Type B pancreatic cell (in vitro differentiated cells): ENCODE data around the gene SLC5A7. TPM values are rescaled to one million over a fixed set of nuclear protein-coding genes. Genes with fewer than 3 reads are reported as not detected.

Experiments
- DNase-seq: peaks from one replicate; pipeline ENCODE4 v3.0.0; 2021; ENCODE audit warnings: mixed read lengths; ENCODE audit not compliant: unreplicated experiment; ENCODE audit errors: extremely low spot score
- H3K27ac Mint-ChIP-seq: 2 replicates; pipeline ENCODE4 v1.8.0; 2021; ENCODE audit warnings: mild to moderate bottlenecking, mixed read lengths
- H3K27me3 Mint-ChIP-seq: 2 replicates; pipeline ENCODE4 v1.8.0; 2021; ENCODE audit warnings: mixed read lengths
- H3K36me3 Mint-ChIP-seq: 2 replicates; pipeline ENCODE4 v1.8.0; 2021; ENCODE audit warnings: mixed read lengths
- H3K4me1 Mint-ChIP-seq: one replicate; pipeline ENCODE4 v1.8.0; 2021; ENCODE audit warnings: mixed read lengths; ENCODE audit not compliant: unreplicated experiment
- H3K4me3 Mint-ChIP-seq: 2 replicates; pipeline ENCODE4 v1.8.0; 2021; ENCODE audit warnings: mild to moderate bottlenecking, mixed read lengths
- H3K9me3 Mint-ChIP-seq: 2 replicates; pipeline ENCODE4 v1.8.0; 2021; ENCODE audit warnings: mixed read lengths
- CTCF ChIP-seq: fragments of 200-600 bp; sonication (generic); conservative IDR thresholded peaks from 2 replicates; pipeline ENCODE4 v1.5.0; 2021; ENCODE audit warnings: antibody characterized with exemption, mild to moderate bottlenecking
- long read RNA-seq: library from polyadenylated mRNA; unstranded; transcript quantifications from one replicate; pipeline ENCODE4 v2.0.0, GENCODE V29; 2020
- total RNA-seq: library from RNA; stranded (reverse); gene quantifications from 2 replicates; pipeline ENCODE4 v1.2.1, GENCODE V29; 2021; ENCODE audit warnings: low replicate concordance

The SLC5A7 gene
- 0.36 and 2.2 TPM in 2 replicates for total RNA-seq
- long read RNA-seq, partial matches to known transcripts = 0 of 1 reads
- long read RNA-seq, other reads (novel, unspliced or antisense) = 1 of 1 reads

GRCh38 chr2:107986278-107987217 is at the start of gene SLC5A7:
SLC5A7 (plus strand) TSS chr2:107986524; CDS start chr2:107988156, 1,632 bp downstream.
- Mint-ChIP-seq H3K27ac (no peak within 1 kb of the TSS), H3K36me3 (no peaks in the 10 kb centered on the region), H3K27me3 (peaks cover 79% of the 10 kb centered on the region), H3K4me1 (no peaks in the 10 kb centered on the region), H3K4me3 (peak within 1 kb of the TSS; percentile 82), H3K9me3 (no peaks in the 10 kb centered on the region)
- TF ChIP-seq CTCF = no peak
- no peak for DNase-seq

- no peak overlapping the region for H3K4me3 Mint-ChIP-seq
- H3K4me1 Mint-ChIP-seq = no peaks in the 10 kb centered on the region
- no peaks in the 10 kb centered on the region for H3K9me3 Mint-ChIP-seq
- H3K27ac Mint-ChIP-seq = no peak overlapping the region
- no peak for DNase-seq
- H3K36me3 Mint-ChIP-seq = no peaks in the 10 kb centered on the region
- no peaks in the 10 kb centered on the region for H3K27me3 Mint-ChIP-seq
- TF ChIP-seq CTCF = no peak
Observed at GRCh38 chr2:107961395-107961794, 24.9 kb upstream of the SLC5A7 start.

DNA sequence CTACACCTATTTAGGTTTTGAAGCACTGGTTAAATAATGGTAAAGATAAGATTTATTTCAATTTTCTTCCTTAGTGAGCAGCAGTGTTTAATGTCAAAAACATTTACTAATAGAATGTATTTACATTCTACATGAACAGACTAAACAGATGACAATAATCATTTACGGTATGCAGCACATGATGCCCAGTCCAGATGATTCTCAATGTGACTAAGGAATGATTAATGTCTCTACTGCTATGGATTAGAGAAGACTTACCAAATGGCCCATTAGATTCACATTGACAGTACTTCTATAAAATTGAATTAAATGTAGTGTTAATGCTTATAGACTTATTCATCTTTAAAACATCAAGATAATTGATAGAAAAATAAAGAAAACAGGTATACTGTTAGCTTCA is 22.1 kb upstream of the SLC5A7 start:
- no peak for DNase-seq
- Mint-ChIP-seq H3K36me3 (no peaks in the 10 kb centered on the region), H3K27me3 (no peaks in the 10 kb centered on the region), H3K27ac (no peak overlapping the region), H3K4me3 (no peak overlapping the region), H3K9me3 (no peaks in the 10 kb centered on the region), H3K4me1 (no peaks in the 10 kb centered on the region)
- TF ChIP-seq CTCF = no peak

GRCh38 chr2:107984707-107985106 is 1.6 kb upstream of the SLC5A7 start:
- Mint-ChIP-seq H3K36me3 (no peaks in the 10 kb centered on the region), H3K9me3 (no peaks in the 10 kb centered on the region), H3K27ac (no peak overlapping the region), H3K4me3 (peak overlapping the region; percentile 22), H3K4me1 (no peaks in the 10 kb centered on the region), H3K27me3 (peaks cover 67% of the 10 kb centered on the region)
- DNase-seq = no peak
- TF ChIP-seq CTCF = no peak

DNA sequence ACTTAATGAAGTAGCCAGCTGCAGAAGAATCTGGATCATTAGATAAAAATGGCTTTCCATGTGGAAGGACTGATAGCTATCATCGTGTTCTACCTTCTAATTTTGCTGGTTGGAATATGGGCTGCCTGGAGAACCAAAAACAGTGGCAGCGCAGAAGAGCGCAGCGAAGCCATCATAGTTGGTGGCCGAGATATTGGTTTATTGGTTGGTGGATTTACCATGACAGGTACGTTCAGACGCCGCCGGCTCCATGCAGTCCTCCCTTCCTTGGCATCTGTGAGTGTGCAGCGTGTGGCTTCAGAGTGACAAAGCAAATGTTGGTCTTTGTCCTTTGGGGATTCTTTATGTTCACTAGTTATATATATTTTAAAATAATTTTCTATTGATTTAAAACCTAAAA is 1.8 kb downstream of the SLC5A7 start:
- Mint-ChIP-seq H3K27ac (no peak overlapping the region), H3K36me3 (no peaks in the 10 kb centered on the region), H3K27me3 (peaks cover 77% of the 10 kb centered on the region), H3K9me3 (no peaks in the 10 kb centered on the region), H3K4me1 (no peaks in the 10 kb centered on the region), H3K4me3 (peak overlapping the region; percentile 47)
- no peak for TF ChIP-seq CTCF
- DNase-seq = no peak
